GM18511 (cell line): ENCODE results near the gene IGF1R.
"Not testable (repeated sequence)": the region's sequence is repeated elsewhere in the genome, so short reads cannot be mapped to it uniquely, and the experiment has no call there.

Experiments
- ATAC-seq: cut with Tn5 transposase; IDR thresholded peaks from one replicate; pipeline ENCODE4 v1.9.1; 2021; ENCODE audit warnings: mild to moderate bottlenecking, moderate library complexity; ENCODE audit not compliant: unreplicated experiment

The IGF1R gene

DNA sequence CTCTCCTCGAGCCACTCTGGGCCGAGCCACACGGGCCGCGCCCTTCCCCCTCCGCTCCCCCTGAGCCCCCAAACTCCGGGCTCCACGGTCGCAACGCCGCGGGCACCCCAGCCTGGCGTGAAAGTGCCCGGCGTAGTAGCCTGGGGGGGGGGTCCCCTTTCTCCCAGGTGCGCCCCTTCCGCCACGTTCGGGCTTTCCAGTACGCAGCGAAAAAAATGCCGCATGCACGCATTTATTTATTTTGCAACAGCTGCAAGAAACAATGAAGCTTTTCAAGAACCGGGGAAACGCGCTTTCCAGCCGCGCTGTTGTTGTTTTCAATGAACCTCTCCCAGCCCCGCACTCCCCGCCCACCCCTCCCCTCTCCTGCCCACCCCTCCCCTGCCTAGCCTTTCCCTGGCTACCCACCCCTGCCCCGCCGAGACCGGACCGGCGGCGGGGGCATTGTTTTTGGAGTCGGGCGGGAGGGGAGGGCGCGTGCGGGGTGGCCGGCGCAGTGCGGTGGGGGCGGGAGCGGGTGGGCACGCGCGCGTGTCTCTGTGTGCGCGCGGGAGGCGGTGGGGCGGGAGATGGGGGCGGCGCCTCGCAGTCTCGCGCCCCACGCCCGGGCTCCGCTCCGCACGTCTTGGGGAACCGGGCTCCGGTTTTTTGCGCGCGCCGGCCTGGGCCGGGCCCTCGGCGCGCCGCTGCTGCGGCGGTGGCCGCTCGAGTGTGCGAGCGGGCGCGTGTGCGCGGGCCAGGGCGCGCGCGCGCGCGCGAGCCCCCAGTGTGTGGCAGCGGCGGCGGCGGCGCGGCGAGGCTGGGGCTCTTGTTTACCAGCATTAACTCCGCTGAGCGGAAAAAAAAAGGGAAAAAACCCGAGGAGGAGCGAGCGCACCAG is at the start of gene IGF1R:
Gene IGF1R (plus strand): TSS at position 766 of the 880 bp plus-strand sequence. CDS start 1,043 bp downstream, outside the sequence.
- ATAC-seq, result peak; percentile 71

- ATAC-seq, result peak; percentile 92
These were observed 48.2 kb upstream of the IGF1R start for GRCh38 chr15:98599909-98600691.

GRCh38 chr15:98604983-98605382 is 43.4 kb upstream of the IGF1R start:
- no peak for ATAC-seq

DNA sequence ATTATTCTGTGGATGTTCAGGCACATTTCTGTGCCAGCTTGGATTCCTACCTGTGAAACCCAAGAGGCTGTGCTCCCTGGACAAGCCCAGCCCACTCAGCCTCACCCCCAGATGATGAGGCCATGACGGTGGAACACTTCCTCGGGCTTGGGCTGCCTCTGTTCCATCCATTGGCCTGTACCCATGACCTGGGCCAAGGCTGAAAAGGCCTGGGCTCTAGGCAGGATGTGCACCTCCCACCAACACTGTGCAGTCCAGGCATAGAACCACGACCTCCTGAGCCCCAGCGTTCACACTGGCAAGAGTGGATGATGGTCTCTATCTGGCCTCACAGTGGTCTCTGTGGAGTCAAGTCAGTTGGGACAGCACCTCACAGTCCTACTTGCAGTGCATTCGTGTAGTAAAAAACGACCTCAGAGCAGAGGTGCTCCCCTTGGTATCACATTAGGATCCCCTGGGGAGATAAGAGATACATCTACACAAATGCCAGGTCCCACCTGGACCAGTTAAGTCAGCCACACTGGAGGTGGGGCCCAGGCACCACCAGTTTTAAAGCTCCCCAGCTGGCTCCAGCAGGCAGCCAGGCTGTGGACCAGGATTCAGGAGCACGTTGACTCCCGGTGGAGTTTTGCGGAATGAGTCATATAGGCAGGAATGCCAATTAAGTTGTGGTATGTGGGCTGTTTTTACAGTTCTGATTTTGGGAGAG is 39.0 kb upstream of the IGF1R start:
- ATAC-seq, result no peak

GRCh38 chr15:98610991-98611390 is 37.3 kb upstream of the IGF1R start:
- no peak for ATAC-seq

DNA sequence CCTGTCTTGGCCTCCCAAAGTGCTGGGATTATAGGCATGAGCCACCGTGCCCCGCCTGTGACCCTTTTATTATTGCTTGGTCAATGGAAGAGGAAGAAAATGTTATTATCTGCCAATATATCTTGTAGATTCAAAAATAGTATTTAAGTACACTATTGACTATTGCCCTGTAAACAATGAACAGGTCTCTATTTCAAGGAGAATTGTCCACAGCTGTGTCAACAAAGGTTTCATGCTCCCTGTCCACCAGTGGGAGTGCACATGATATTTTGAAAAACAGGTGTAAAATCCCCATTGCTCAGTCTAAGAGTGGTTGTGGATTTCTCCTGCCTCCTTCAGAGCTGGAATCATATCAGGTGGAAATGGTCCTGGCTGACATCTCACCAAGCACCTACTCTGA is 36.5 kb upstream of the IGF1R start:
- no peak for ATAC-seq

- ATAC-seq, result no peak
These were observed 35.7 kb upstream of the IGF1R start for GRCh38 chr15:98612490-98613110.

DNA sequence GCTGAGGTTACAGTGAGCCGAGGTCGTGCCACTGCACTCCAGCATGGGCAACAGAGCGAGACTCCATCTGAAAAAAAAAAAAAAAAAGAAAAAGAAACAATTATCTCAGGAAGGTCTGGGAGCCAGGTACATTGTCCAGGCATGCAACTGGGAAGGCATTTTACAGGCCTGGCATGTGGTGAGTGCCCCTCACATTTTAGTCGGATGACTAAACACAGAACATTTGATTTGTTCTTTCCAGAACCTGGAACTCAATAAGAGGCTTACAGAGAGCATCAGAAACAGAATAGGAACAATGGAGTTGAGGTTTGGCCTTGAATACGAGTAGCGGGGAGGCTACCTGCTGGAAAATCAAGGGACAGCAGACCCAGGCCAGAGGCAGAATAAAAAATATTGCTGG is 33.7 kb upstream of the IGF1R start:
- no peak for ATAC-seq

DNA sequence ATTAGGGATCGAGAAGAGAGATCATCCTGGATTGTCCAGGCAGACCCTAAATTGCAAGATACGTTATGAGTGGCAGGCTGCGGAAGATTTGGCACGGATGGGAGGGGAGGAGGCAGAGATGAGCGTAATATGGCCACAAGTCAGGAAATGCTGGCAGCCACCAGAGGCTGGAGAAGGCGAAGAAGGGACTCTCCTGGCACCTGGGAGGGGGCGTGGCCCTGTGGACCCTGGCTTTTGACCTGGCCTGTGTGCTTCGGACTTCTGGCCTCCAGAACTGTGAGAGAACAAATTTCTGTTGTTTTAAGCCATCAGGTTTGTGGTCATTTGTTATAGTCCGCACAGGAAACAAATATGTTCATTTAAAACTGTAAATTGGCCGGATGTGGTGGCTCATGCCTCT is 31.9 kb upstream of the IGF1R start:
- ATAC-seq, result no peak

GRCh38 chr15:98617328-98617980 is 30.9 kb upstream of the IGF1R start:
- ATAC-seq, result no peak

GRCh38 chr15:98618576-98618975 is 29.8 kb upstream of the IGF1R start:
- not testable (repeated sequence) for ATAC-seq

DNA sequence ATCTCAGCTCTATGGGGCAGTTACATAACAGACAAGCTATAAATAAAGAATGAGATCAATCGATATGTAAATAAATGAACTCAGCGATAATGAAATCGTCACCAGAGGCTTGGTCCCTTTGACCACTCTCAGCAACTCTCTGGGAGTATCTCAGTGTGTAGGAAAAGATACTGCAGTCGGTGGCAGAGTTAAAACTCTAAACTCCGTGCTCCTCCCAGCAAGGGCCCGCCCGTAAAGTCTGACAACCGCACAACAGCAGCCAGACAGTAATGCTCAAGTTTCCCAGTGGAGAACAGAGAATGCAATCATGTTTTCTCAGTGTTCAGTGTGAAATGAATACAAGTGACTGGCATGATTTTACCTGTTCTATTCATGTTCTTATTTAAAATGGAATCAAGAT is 28.3 kb upstream of the IGF1R start:
- no peak for ATAC-seq

DNA sequence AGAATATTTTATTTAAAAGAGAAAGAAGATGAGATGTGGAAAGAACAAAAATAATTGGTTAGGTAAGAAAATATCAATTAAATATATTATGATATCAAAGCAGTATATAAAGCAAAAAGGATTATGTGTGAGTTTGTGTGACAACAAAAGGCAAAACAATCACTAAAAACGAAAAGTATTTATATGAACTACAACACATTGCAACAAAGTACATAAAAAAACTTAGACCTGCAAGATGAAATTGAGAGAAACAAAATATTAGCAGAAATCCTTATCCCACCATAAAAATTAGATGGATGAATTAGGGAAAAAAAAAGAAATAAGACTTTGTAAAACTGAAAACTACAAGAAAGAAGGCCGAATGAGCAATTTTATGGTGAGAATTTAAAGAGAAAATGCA is 27.3 kb upstream of the IGF1R start:
- ATAC-seq, result no peak

DNA sequence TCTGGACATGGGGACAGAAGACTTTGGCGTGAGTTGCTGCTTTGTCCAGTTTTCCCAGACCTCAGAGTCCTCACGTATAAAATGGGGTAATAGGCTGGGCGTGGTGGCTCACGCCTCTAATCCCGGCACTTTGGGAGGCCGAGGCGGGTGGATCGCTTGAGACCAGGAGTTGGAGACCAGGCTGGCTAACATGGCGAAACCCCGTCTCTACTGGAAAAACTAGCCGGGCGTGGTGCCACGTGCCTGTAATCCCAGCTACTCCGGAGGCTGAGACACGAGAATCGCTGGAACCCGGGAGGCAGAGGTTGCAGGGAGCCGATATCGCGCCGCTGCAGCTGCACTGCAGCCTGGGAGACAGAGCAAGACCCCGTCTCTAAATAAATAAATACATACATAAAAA is 22.7 kb upstream of the IGF1R start:
- ATAC-seq, result no peak

DNA sequence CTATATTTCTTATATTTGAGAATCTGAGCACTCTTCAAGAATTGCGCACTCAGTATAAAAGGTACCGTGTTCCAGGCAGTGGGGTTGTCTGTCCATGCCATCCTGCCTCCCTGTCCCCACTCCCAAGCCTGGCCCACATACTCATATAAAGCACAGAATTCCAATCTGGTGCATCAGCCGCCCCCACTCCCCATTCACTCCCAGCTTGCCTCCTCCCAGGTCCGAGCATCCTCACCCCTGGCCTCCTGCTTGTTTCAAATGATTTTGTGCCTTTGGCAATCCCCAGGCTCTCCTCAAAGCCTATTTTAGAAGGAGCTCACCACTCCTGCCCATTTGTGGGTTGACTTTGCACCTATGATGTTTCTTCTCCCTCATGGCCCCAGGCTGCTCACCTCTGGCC is 22.2 kb upstream of the IGF1R start:
- no peak for ATAC-seq

GRCh38 chr15:98628216-98628615 is 20.1 kb upstream of the IGF1R start:
- ATAC-seq, result no peak

GRCh38 chr15:98635848-98636247 is 12.5 kb upstream of the IGF1R start:
- no peak for ATAC-seq

DNA sequence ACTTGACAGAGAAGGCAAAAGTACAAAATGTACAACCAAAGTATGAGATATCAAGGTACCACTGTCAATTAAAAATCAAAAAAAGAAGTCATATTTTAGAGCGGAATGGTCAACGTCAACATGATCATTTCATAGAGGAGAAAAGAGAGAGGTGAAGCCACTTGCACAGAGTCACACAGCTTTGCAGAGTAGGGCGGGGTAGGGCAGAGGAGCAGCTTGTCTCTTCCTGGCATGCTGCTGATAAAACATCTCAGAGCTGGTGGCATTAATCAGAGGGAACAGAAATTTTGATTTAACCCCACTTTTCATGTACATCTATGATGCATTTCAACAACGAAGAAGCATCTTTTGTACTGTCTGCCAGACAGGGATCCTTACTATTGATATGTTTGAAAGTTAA is 5.2 kb upstream of the IGF1R start:
- no peak for ATAC-seq

DNA sequence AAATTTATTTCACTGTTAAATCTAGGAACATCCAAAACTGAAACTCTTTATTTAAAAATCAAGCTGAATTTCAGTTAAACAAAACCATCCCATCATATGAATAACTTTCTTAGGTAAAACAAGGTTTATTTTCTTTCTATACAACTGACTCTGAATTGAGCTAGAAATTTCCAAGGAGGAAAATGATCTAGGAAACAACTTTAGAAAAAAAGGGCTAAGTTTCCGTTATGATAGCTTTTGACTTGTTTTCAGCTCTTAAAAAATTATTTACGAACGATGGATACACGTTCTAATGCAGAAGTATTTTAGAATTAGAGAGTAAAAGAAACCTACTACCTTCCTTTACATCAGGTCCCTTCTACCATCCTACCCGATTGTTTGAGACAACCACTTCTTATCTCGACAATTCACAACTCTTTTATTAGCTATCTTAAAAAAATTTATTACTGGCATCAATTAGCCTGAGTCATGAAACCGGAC is 1.8 kb upstream of the IGF1R start:
- no peak for ATAC-seq

DNA sequence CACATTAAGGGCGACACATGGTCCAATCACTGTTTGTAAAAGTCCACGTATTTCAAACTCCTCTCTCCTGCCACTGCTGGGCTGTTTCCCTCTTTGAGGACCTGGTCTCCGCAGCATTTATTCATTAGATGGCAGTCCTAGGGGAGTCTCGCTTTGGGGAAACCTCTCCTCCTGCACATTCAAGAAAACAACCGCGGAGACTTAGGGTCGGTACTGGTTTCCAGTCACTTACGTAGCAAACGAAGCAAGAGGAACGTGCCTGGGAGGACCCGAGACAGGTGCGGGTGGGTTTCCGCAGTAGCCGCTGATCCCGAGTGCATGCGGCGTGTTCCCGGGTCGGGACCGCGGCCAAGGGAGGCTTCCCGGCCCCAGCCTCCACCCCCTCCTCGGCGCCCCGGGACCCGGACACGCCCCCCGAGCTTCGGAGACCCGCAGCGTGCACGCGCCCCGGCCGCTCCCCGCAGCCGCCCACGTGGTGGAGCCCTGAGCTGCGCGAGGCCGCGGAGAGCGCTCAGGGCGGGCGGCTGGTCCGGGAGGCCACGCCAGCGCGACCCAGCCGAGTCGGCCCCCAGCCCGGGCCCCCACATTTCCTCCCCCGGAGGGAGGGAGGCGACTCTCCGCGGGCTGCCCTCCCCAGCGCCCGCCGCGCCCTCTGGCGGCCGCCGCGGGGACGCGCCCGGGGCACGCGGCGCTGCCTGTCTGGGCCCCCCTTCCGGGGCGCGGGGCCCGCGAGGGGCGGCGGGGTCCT is 1.1 kb upstream of the IGF1R start:
- peak; percentile 61 for ATAC-seq
